Neural crest cell (in vitro differentiated cells): Measurements from ENCODE around the gene THEMIS2. TPM values are rescaled to one million over a fixed set of nuclear protein-coding genes. Genes with fewer than 3 reads are reported as not detected.
"Not testable (repeated sequence)": the region's sequence is repeated elsewhere in the genome, so short reads cannot be mapped to it uniquely, and the experiment has no call there.

ENCODE experiments used
- DNase-seq: peaks from one replicate; pipeline ENCODE4 v3.0.0; 2021; ENCODE audit warnings: low read depth, mixed read lengths, low spot score
- H3K27ac Mint-ChIP-seq: one replicate; pipeline ENCODE4 v1.8.0; 2021; ENCODE audit warnings: mild to moderate bottlenecking, mixed read lengths; ENCODE audit not compliant: unreplicated experiment
- H3K27me3 Mint-ChIP-seq: 2 replicates; pipeline ENCODE4 v1.8.0; 2021; ENCODE audit warnings: low read depth, mild to moderate bottlenecking, mixed read lengths
- H3K36me3 Mint-ChIP-seq: 2 replicates; pipeline ENCODE4 v1.8.0; 2021; ENCODE audit warnings: low read depth, mild to moderate bottlenecking, mixed read lengths
- H3K4me1 Mint-ChIP-seq: 2 replicates; pipeline ENCODE4 v1.8.0; 2021; ENCODE audit warnings: mixed read lengths
- H3K4me3 Mint-ChIP-seq: one replicate; pipeline ENCODE4 v1.8.0; 2021; ENCODE audit warnings: mild to moderate bottlenecking, mixed read lengths
- H3K9me3 Mint-ChIP-seq: 2 replicates; pipeline ENCODE4 v1.8.0; 2021; ENCODE audit warnings: mixed read lengths
- total RNA-seq: library from RNA; stranded (reverse); gene quantifications from 2 replicates; pipeline ENCODE4 v1.2.1, GENCODE V29; 2021
- TF ChIP-seq, protein P1 (sequence below): fragments of 200-600 bp; sonication (generic); conservative IDR thresholded peaks from 2 replicates; pipeline ENCODE4 v1.5.0; 2021; ENCODE audit warnings: antibody characterized with exemption, mild to moderate bottlenecking

THEMIS2 gene
- total RNA-seq, 1 donor from 2014 or later = 5.5 TPM

DNA sequence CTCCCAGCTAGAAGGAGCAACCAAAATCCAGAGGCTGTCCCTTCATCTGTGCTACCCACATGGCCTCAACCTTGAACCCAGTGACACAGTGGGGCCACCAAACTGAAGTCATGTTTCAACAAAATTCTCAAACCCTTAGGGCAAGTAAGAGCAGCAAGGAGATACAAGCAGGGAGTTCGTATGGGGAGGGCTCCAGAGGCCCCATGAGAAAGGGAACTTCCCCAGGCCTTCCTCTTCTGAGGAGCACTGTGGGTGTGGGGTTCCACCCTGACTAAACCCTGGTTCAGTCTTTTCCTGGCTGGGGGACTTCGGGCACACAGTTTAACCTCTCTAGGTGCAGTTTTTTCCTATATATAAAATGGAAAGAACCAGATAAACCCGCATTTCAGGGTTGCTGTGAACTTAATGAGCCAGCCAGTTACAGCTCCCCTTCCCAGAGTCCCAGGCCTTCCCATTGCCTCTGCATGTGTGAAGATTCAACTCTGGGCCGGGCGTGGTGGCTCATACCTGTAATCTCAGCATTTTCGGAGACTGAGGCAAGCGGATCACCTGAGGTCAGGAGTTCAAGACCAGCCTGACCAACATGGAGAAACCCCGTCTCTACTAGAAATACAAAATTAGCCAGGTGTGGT, 8.0 kb upstream of the THEMIS2 start:
- H3K27ac Mint-ChIP-seq = no peak overlapping the region
- no peaks in the 10 kb centered on the region for H3K36me3 Mint-ChIP-seq
- no peaks in the 10 kb centered on the region for H3K27me3 Mint-ChIP-seq
- no peak overlapping the region for H3K4me3 Mint-ChIP-seq
- no peaks in the 10 kb centered on the region for H3K9me3 Mint-ChIP-seq
- peaks cover 8% of the 10 kb centered on the region for H3K4me1 Mint-ChIP-seq
- no peak for DNase-seq
- TF ChIP-seq, protein P1, sequence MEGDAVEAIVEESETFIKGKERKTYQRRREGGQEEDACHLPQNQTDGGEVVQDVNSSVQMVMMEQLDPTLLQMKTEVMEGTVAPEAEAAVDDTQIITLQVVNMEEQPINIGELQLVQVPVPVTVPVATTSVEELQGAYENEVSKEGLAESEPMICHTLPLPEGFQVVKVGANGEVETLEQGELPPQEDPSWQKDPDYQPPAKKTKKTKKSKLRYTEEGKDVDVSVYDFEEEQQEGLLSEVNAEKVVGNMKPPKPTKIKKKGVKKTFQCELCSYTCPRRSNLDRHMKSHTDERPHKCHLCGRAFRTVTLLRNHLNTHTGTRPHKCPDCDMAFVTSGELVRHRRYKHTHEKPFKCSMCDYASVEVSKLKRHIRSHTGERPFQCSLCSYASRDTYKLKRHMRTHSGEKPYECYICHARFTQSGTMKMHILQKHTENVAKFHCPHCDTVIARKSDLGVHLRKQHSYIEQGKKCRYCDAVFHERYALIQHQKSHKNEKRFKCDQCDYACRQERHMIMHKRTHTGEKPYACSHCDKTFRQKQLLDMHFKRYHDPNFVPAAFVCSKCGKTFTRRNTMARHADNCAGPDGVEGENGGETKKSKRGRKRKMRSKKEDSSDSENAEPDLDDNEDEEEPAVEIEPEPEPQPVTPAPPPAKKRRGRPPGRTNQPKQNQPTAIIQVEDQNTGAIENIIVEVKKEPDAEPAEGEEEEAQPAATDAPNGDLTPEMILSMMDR = no peak

DNA sequence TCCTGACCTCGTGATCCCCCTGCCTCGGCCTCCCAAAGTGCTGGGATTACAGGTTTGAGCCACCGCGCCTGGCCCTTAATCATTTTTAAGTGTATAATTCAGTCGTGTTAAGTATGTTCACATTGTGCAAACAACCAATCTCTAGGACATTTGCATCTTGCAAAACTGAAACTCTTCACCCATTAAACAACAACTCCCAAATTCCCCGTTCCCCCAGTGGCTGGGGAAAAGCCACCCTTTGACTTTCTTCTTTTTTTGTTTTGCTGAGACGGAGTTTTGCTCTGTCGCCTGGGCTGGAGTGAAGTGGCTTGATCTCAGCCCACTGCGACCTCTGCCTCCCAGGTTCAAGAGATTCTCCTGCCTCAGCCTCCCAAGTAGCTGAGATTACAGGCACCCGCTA, 6.5 kb upstream of the THEMIS2 start:
- Mint-ChIP-seq H3K36me3 (no peaks in the 10 kb centered on the region), H3K4me1 (peaks cover 8% of the 10 kb centered on the region), H3K9me3 (no peaks in the 10 kb centered on the region), H3K4me3 (no peak overlapping the region), H3K27ac (no peak overlapping the region), H3K27me3 (no peaks in the 10 kb centered on the region)
- TF ChIP-seq, protein P1 = no peak
- no peak for DNase-seq

DNA sequence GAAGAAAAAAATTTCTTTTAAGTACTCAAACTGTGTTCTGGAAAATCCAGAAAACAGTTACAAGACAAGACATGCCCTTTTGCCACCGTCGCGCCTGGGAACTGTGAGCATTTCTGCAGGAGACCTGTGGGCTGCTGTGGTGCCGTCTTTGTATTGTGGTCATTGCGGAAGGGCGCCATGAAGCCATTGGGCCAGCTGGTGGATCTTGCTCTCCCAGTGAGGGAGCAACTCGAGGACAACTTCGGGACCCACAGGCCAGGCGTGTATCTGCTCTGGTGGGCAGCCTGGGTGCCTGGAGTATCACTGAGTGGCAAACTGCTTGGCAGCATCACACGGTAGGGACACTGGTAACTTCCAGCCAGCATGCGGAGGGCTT, 3.8 kb upstream of the THEMIS2 start:
- Mint-ChIP-seq H3K9me3 (no peaks in the 10 kb centered on the region), H3K36me3 (no peaks in the 10 kb centered on the region), H3K27ac (no peak overlapping the region), H3K4me1 (peaks cover 11% of the 10 kb centered on the region), H3K4me3 (no peak overlapping the region), H3K27me3 (peaks cover 8% of the 10 kb centered on the region)
- DNase-seq = no peak
- TF ChIP-seq, protein P1 = no peak

DNA sequence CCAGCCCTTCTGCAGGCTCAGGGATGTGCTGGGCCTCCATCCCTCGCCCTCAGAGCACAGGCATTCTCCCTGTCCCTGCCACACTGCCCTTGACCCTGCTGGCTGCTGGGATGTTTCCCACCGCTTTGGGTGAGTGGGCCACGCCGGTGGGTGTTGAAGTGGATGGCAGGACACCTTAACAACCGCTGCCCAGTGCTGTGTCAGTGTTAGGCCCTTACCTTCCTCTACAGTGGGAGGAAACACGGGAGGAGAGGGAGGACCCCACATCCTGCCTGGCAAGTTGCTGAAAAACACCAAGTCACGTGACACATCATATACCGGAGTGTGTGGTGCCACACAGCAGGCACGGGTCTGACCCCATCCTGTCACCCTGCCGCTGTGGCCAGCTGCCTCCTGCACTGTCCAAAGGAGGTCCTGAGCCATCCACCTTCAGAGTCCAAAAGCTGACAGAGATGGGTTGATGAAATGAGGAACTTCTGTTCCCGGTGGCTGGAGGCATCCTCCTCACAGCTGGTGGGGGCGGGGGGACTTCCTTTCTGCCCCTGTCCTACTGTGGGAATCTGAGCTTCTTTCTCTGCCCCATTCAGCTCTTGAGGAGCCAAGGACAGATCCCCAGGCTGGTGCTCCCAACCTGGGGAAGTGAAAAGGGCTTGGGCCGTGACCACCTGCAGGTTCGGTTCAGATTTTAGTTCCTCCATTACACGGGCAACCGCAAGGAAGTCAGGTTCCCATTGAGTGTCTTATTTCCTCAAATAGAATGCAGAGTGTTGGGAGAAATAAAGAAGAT, 3.2 kb upstream of the THEMIS2 start:
- peaks cover 11% of the 10 kb centered on the region for H3K4me1 Mint-ChIP-seq
- no peaks in the 10 kb centered on the region for H3K9me3 Mint-ChIP-seq
- DNase-seq = no peak
- TF ChIP-seq, protein P1 = no peak
- no peak overlapping the region for H3K4me3 Mint-ChIP-seq
- H3K36me3 Mint-ChIP-seq = no peaks in the 10 kb centered on the region
- H3K27ac Mint-ChIP-seq = no peak overlapping the region
- H3K27me3 Mint-ChIP-seq = peaks cover 8% of the 10 kb centered on the region

DNA sequence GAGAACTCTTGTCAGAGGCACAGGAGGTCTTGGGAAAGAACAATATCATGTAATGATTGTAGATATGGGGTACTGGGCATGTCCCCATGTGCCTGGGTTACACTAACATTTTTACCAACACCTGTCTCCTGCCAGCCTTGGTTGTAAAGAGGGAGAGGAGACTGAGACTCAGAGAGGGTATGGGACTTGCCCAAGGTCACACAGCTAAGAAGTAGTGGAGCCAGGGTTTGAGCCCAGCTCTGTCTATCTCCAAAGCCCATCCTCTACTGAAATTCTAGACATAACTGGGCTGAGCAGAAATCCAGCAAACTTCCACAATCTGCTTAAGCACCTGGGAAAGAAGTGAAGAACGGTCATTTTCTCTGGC, 2.6 kb upstream of the THEMIS2 start:
- no peak for DNase-seq
- Mint-ChIP-seq H3K36me3 (no peaks in the 10 kb centered on the region), H3K27me3 (peaks cover 8% of the 10 kb centered on the region), H3K4me1 (peaks cover 11% of the 10 kb centered on the region), H3K4me3 (no peak overlapping the region), H3K27ac (no peak overlapping the region), H3K9me3 (no peaks in the 10 kb centered on the region)
- TF ChIP-seq, protein P1 = no peak

DNA sequence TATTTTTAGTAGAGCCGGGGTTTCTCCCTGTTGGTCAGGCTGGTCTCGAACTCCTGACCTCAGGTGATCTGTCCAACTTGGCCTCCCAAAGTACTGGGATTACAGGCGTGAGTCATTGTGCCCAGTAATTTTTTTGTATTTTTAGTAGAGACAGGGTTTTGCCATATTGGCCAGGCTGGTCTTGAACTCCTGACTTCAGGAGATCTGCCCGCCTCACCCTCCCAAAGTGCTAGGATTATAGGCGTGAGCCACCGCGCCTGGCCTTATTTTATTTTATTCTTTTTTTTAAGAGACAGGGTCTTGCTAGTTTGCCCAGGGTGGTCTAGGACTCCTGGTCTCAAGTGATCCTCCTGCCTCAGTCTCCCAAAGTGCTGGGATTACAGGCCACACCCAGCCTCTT, 1.3 kb upstream of the THEMIS2 start:
- H3K36me3 Mint-ChIP-seq, H3K4me3 Mint-ChIP-seq, H3K27me3 Mint-ChIP-seq, H3K9me3 Mint-ChIP-seq, H3K27ac Mint-ChIP-seq, DNase-seq: not testable (repeated sequence)
- peaks cover 11% of the 10 kb centered on the region for H3K4me1 Mint-ChIP-seq
